Measurements from ENCODE around the gene NEDD4L. TPM values are rescaled to one million over a fixed set of nuclear protein-coding genes. Genes with fewer than 3 reads are reported as not detected.

Gene NEDD4L
- total RNA-seq, 1 donor from 2014 or later: 162 TPM

- TF ChIP-seq CTCF (IDR thresholded peaks at IDR 0.05; ENCODE audit: unreplicated experiment): no peak
- H3K27me3 Mint-ChIP-seq: no peaks in the 10 kb centered on the region
- H3K36me3 Mint-ChIP-seq (ENCODE audit: insufficient read depth): peaks cover 33% of the 10 kb centered on the region
- H3K4me3 Mint-ChIP-seq (ENCODE audit: low read depth): no peak overlapping the region
- DNase-seq (ENCODE audit: low spot score, unreplicated experiment): no peak
- peak overlapping the region; percentile 88 for H3K27ac Mint-ChIP-seq
- no peaks in the 10 kb centered on the region for H3K9me3 Mint-ChIP-seq (ENCODE audit: low read depth)
- peaks cover 21% of the 10 kb centered on the region for H3K4me1 Mint-ChIP-seq (ENCODE audit: low read depth)
These were observed 300.1 kb downstream of the NEDD4L start for GRCh38 chr18:58344080-58344670.

GRCh38 chr18:58344861-58345463 is 300.9 kb downstream of the NEDD4L start:
- Mint-ChIP-seq H3K9me3 (ENCODE audit: low read depth) (no peaks in the 10 kb centered on the region), H3K27me3 (no peaks in the 10 kb centered on the region)

GRCh38 chr18:58345875-58346274 is 301.8 kb downstream of the NEDD4L start:
- peaks cover 44% of the 10 kb centered on the region for H3K36me3 Mint-ChIP-seq (ENCODE audit: insufficient read depth)
- peaks cover 29% of the 10 kb centered on the region for H3K4me1 Mint-ChIP-seq (ENCODE audit: low read depth)
- H3K27ac Mint-ChIP-seq: no peak overlapping the region
- no peaks in the 10 kb centered on the region for H3K27me3 Mint-ChIP-seq
- no peak overlapping the region for H3K4me3 Mint-ChIP-seq (ENCODE audit: low read depth)
- H3K9me3 Mint-ChIP-seq (ENCODE audit: low read depth): no peaks in the 10 kb centered on the region
- no peak for DNase-seq (ENCODE audit: low spot score, unreplicated experiment)
- TF ChIP-seq CTCF (IDR thresholded peaks at IDR 0.05; ENCODE audit: unreplicated experiment): no peak

More at GRCh38 chr18:58344861-58345463, 300.9 kb downstream of the NEDD4L start:
- no peak for DNase-seq (ENCODE audit: low spot score, unreplicated experiment)
- H3K36me3 Mint-ChIP-seq (ENCODE audit: insufficient read depth): peaks cover 40% of the 10 kb centered on the region
- peak overlapping the region; percentile 88 for H3K27ac Mint-ChIP-seq
- H3K4me3 Mint-ChIP-seq (ENCODE audit: low read depth): no peak overlapping the region
- no peak for TF ChIP-seq CTCF (IDR thresholded peaks at IDR 0.05; ENCODE audit: unreplicated experiment)
- H3K4me1 Mint-ChIP-seq (ENCODE audit: low read depth): peaks cover 23% of the 10 kb centered on the region

GRCh38 chr18:58347135-58347534 is 303.1 kb downstream of the NEDD4L start:
- Mint-ChIP-seq H3K36me3 (ENCODE audit: insufficient read depth) (peaks cover 39% of the 10 kb centered on the region), H3K27me3 (no peaks in the 10 kb centered on the region), H3K4me3 (ENCODE audit: low read depth) (no peak overlapping the region), H3K27ac (no peak overlapping the region), H3K9me3 (ENCODE audit: low read depth) (no peaks in the 10 kb centered on the region), H3K4me1 (ENCODE audit: low read depth) (peaks cover 29% of the 10 kb centered on the region)
- no peak for TF ChIP-seq CTCF (IDR thresholded peaks at IDR 0.05; ENCODE audit: unreplicated experiment)
- DNase-seq (ENCODE audit: low spot score, unreplicated experiment): no peak

GRCh38 chr18:58348517-58348916 is 304.5 kb downstream of the NEDD4L start:
- Mint-ChIP-seq H3K36me3 (ENCODE audit: insufficient read depth) (peaks cover 33% of the 10 kb centered on the region), H3K9me3 (ENCODE audit: low read depth) (no peaks in the 10 kb centered on the region), H3K27ac (no peak overlapping the region), H3K4me3 (ENCODE audit: low read depth) (no peak overlapping the region), H3K4me1 (ENCODE audit: low read depth) (peaks cover 29% of the 10 kb centered on the region), H3K27me3 (no peaks in the 10 kb centered on the region)
- no peak for DNase-seq (ENCODE audit: low spot score, unreplicated experiment)
- TF ChIP-seq CTCF (IDR thresholded peaks at IDR 0.05; ENCODE audit: unreplicated experiment): no peak
